Dendritic cell treated with granulocyte-macrophage colony-stimulating factor and Interleukin-4, amounts not matched to agents 40 ng/mL and 50 ng/mL, for 4 days (primary cell): Measurements from ENCODE around the gene ROBO1.

Source experiments
- H3K27ac Mint-ChIP-seq: one replicate; pipeline ENCODE4 v1.8.0; 2022; ENCODE audit warnings: mild to moderate bottlenecking, mixed read lengths
- H3K27me3 Mint-ChIP-seq: one replicate; pipeline ENCODE4 v1.8.0; 2022; ENCODE audit warnings: mild to moderate bottlenecking, mixed read lengths
- H3K36me3 Mint-ChIP-seq: one replicate; pipeline ENCODE4 v1.8.0; 2022; ENCODE audit warnings: low read depth, mixed read lengths
- H3K4me1 Mint-ChIP-seq: one replicate; pipeline ENCODE4 v1.8.0; 2022; ENCODE audit warnings: low read depth, mixed read lengths
- H3K4me3 Mint-ChIP-seq: one replicate; pipeline ENCODE4 v1.8.0; 2022; ENCODE audit warnings: mild to moderate bottlenecking, moderate library complexity, mixed read lengths
- H3K9me3 Mint-ChIP-seq: one replicate; pipeline ENCODE4 v1.8.0; 2022; ENCODE audit warnings: mixed read lengths
- intact Hi-C: fragments of 100-400 bp; cut with micrococcal nuclease; formaldehyde crosslinking; loops from one replicate; pipeline ENCODE4 v1.15.0; 2022

The ROBO1 gene

GRCh38 chr3:78601249-78601648 lies 1166.5 kb downstream of the ROBO1 start:
- Mint-ChIP-seq H3K9me3 (no peaks in the 10 kb centered on the region), H3K27ac (no peak overlapping the region), H3K4me1 (no peaks in the 10 kb centered on the region), H3K36me3 (no peaks in the 10 kb centered on the region), H3K27me3 (no peaks in the 10 kb centered on the region), H3K4me3 (no peak overlapping the region)
- intact Hi-C loops: no loop called here

DNA sequence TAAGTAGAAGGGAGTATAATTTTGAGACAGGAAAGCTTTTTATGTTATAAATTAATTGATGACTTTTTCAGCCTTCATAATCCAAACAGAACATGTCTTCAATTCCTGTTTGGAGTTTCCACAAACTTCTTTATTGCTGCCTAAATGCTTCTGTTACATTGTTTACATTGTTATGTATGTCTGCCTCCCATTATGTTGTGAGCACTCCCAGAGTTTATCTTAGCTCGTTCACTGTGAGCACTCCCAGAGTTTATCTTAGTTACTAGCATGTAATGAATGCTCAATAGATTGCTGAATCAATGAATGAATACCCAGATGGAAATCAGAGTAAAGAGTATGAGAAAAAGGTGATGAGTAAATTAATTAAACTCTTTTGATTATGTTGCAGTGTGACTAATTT lies 1178.0 kb downstream of the ROBO1 start:
- H3K27ac Mint-ChIP-seq: no peak overlapping the region

DNA sequence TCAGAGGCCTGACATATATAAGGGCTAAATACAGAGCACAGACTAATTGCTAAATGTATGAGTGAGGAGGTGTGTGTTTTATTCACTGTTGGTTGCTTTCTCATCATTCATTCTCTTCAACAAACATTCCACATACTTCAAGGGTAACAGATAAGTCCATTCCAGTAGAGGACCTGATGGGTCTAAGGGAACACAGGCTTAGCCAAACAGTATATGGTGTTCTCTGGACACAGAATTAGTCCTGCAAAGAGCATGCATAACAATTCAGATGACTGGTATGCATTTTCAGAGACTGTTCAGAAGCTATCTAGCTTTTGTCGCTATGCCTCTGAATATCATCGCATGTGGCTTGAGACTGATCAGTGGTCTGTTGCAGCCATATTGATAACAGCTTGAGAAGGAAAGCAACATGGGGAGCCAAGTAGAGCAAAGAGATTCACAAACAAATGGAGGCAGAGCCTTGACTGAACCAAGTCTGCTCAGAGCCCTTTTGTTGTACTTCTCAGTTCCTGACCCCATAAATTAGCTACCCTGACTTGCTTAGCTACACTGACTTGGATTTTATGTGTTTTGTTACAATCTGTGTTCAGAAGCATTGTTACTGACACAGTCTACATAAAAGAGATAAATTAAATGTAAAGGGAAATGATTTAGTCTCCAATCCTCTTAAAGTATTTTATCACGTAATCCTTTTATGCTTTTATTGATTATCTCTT lies 1178.7 kb downstream of the ROBO1 start:
- intact Hi-C loops: no loop called here
- Mint-ChIP-seq H3K27ac (no peak overlapping the region), H3K4me1 (no peaks in the 10 kb centered on the region), H3K9me3 (peaks cover 31% of the 10 kb centered on the region), H3K27me3 (no peaks in the 10 kb centered on the region), H3K4me3 (no peak overlapping the region), H3K36me3 (no peaks in the 10 kb centered on the region)

More for the DNA sequence above, 1178.0 kb downstream of the ROBO1 start:
- intact Hi-C loops: no loop called here
- Mint-ChIP-seq H3K27me3 (no peaks in the 10 kb centered on the region), H3K9me3 (peaks cover 26% of the 10 kb centered on the region), H3K4me1 (no peaks in the 10 kb centered on the region), H3K36me3 (no peaks in the 10 kb centered on the region), H3K4me3 (no peak overlapping the region)

GRCh38 chr3:78580681-78581080 lies 1187.1 kb downstream of the ROBO1 start:
- Mint-ChIP-seq H3K4me3 (no peak overlapping the region), H3K4me1 (no peaks in the 10 kb centered on the region), H3K36me3 (no peaks in the 10 kb centered on the region), H3K27me3 (no peaks in the 10 kb centered on the region), H3K9me3 (peaks cover 13% of the 10 kb centered on the region), H3K27ac (no peak overlapping the region)
- intact Hi-C loops: no loop called here

DNA sequence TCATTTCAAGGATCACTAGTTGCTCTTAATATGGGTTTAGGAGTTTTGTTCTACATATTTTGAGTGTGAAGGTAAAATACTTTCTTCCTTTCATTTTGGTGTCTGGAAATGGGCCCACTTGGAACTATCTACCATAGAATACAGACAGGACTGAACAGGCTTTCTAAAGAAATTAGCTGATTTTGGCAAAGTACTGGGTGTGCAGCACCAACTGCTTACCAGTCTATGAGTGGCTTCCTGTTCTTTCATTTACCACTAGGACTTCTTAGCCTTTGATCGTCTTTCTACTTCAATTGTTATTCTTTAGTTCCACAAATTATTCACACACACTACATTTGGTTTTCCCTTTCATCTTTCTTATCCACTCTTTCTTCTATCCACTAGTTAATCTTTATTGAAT lies 1196.3 kb downstream of the ROBO1 start:
- Mint-ChIP-seq H3K4me3 (no peak overlapping the region), H3K27me3 (no peaks in the 10 kb centered on the region)

GRCh38 chr3:78570496-78570895 lies 1197.3 kb downstream of the ROBO1 start:
- H3K36me3 Mint-ChIP-seq: no peaks in the 10 kb centered on the region
- no peak overlapping the region for H3K4me3 Mint-ChIP-seq
- intact Hi-C loops: no loop called here
- peaks cover 21% of the 10 kb centered on the region for H3K9me3 Mint-ChIP-seq
- no peaks in the 10 kb centered on the region for H3K27me3 Mint-ChIP-seq
- no peaks in the 10 kb centered on the region for H3K4me1 Mint-ChIP-seq
- no peak overlapping the region for H3K27ac Mint-ChIP-seq

More for the DNA sequence above, 1196.3 kb downstream of the ROBO1 start:
- H3K9me3 Mint-ChIP-seq: peaks cover 12% of the 10 kb centered on the region
- H3K4me1 Mint-ChIP-seq: no peaks in the 10 kb centered on the region
- H3K36me3 Mint-ChIP-seq: no peaks in the 10 kb centered on the region
- no peak overlapping the region for H3K27ac Mint-ChIP-seq
- intact Hi-C loops: no loop called here

GRCh38 chr3:78569804-78570203 lies 1198.0 kb downstream of the ROBO1 start:
- no peak overlapping the region for H3K27ac Mint-ChIP-seq
- intact Hi-C loops: no loop called here
- peaks cover 28% of the 10 kb centered on the region for H3K9me3 Mint-ChIP-seq
- H3K36me3 Mint-ChIP-seq: no peaks in the 10 kb centered on the region
- H3K4me1 Mint-ChIP-seq: no peaks in the 10 kb centered on the region
- no peak overlapping the region for H3K4me3 Mint-ChIP-seq
- no peaks in the 10 kb centered on the region for H3K27me3 Mint-ChIP-seq

GRCh38 chr3:78565712-78566111 lies 1202.1 kb downstream of the ROBO1 start:
- Mint-ChIP-seq H3K4me3 (no peak overlapping the region), H3K9me3 (peaks cover 42% of the 10 kb centered on the region), H3K4me1 (peaks cover 10% of the 10 kb centered on the region), H3K27me3 (no peaks in the 10 kb centered on the region), H3K27ac (no peak overlapping the region), H3K36me3 (no peaks in the 10 kb centered on the region)
- intact Hi-C loops: no loop called here

DNA sequence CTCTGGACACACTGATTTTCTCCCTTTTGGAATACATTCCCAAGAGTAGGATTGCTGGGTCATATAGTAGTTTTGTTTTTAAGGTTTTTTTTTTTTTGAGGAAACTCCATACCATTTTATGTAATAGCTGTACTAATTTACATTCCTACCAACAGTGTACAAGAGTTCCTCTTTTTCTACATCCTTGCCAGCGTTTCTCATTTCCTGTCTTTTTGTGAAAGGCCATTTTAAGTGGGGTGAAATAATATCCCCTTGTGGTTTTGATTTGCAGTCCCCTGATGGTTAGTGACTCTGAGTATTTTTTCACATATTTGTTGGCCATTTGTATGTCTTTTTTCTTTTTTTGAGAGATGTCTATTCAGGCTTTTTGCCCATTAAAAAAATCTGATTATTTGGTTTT lies 1205.5 kb downstream of the ROBO1 start:
- H3K27me3 Mint-ChIP-seq: no peaks in the 10 kb centered on the region
- no peak overlapping the region for H3K4me3 Mint-ChIP-seq
- H3K9me3 Mint-ChIP-seq: peaks cover 33% of the 10 kb centered on the region
- peaks cover 10% of the 10 kb centered on the region for H3K4me1 Mint-ChIP-seq
- H3K27ac Mint-ChIP-seq: no peak overlapping the region
- no peaks in the 10 kb centered on the region for H3K36me3 Mint-ChIP-seq
- intact Hi-C loops: no loop called here
